Measurements from ENCODE around the gene CPT2.

DNA sequence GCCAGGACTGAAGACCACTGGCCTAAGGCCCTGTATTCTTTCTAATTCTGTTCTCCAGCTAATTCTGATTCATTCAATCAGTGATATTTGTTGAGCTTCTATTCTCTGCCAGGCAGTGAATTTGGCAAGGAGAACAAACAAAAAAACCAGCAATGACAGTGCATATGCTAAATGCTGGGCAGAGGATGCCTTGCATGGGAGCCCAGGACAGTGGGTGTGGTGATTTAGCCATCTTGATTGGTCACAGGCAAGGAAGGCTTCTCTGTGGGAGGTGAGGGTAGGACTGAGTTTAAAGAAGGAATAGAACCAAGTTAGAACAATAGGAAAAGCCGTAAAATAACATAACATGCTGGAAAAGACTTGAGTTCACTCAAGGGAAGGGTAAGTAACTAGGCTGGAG, 9.2 kb upstream of the CPT2 start:
- TF ChIP-seq, protein P1, sequence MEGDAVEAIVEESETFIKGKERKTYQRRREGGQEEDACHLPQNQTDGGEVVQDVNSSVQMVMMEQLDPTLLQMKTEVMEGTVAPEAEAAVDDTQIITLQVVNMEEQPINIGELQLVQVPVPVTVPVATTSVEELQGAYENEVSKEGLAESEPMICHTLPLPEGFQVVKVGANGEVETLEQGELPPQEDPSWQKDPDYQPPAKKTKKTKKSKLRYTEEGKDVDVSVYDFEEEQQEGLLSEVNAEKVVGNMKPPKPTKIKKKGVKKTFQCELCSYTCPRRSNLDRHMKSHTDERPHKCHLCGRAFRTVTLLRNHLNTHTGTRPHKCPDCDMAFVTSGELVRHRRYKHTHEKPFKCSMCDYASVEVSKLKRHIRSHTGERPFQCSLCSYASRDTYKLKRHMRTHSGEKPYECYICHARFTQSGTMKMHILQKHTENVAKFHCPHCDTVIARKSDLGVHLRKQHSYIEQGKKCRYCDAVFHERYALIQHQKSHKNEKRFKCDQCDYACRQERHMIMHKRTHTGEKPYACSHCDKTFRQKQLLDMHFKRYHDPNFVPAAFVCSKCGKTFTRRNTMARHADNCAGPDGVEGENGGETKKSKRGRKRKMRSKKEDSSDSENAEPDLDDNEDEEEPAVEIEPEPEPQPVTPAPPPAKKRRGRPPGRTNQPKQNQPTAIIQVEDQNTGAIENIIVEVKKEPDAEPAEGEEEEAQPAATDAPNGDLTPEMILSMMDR (IDR thresholded peaks at IDR 0.05) = no peak
- no peak for TF ChIP-seq POLR2A (IDR thresholded peaks at IDR 0.05)
- TF ChIP-seq EP300 (IDR thresholded peaks at IDR 0.05; ENCODE audit: low read depth) = no peak
- TF ChIP-seq POLR2AphosphoS5 (IDR thresholded peaks at IDR 0.05) = no peak

All from transverse colon (tissue), 4 donors.